Natural killer cell (primary cell): ENCODE measurements around the gene KIF6. TPM values are rescaled to one million over a fixed set of nuclear protein-coding genes. Genes with fewer than 3 reads are reported as not detected.
A peak's percentile ranks its signal among the peaks of the same experiment; 100 is the strongest.

Experiments
- ATAC-seq, 3 donors: fragments of 150-1000 bp in 2 of 3; fragments of 200-7000 bp in 1 of 3; cut with Tn5 transposase; 1 replicate in 1 of 3; 2 replicates in 2 of 3; pipeline ENCODE4 v1.10.0; 2021; ENCODE audit warnings: mild to moderate bottlenecking in 2 of 3, moderate library complexity in 2 of 3
- DNase-seq, 2 donors: peaks; one replicate each; pipeline versions ENCODE4 v3.0.0 to v3.0.0-alpha.2; 2013 to 2021; ENCODE audit warnings: mixed read lengths in 1 of 2
- H3K27ac ChIP-seq: one replicate; pipeline ENCODE4 v1.5.1; 2013; ENCODE audit warnings: mild to moderate bottlenecking, low read length
- H3K27me3 ChIP-seq: one replicate; pipeline ENCODE4 v1.6.1; 2013; ENCODE audit warnings: low read length; ENCODE audit not compliant: control insufficient read depth, insufficient read depth
- H3K36me3 ChIP-seq: one replicate; pipeline ENCODE4 v1.6.1; 2013; ENCODE audit warnings: low read length; ENCODE audit not compliant: control insufficient read depth, insufficient read depth
- H3K4me1 ChIP-seq: one replicate; pipeline ENCODE4 v1.6.1; 2013; ENCODE audit warnings: low read length; ENCODE audit not compliant: control insufficient read depth, insufficient read depth
- H3K4me3 ChIP-seq: one replicate; pipeline ENCODE4 v1.5.1; 2013; ENCODE audit warnings: low read length
- H3K9me3 ChIP-seq: one replicate; pipeline ENCODE4 v1.6.1; 2013; ENCODE audit warnings: low read length; ENCODE audit not compliant: control insufficient read depth, insufficient read depth
- H3K27ac Mint-ChIP-seq, 2 donors: one replicate each; pipeline ENCODE4 v1.8.0; 2022; ENCODE audit warnings: mild to moderate bottlenecking in 2 of 2, mixed read lengths in 2 of 2, moderate library complexity in 1 of 2
- H3K27me3 Mint-ChIP-seq, 2 donors: one replicate each; pipeline ENCODE4 v1.8.0; 2022; ENCODE audit warnings: low read depth in 2 of 2, mixed read lengths in 2 of 2
- H3K36me3 Mint-ChIP-seq: one replicate; pipeline ENCODE4 v1.8.0; 2022; ENCODE audit warnings: mixed read lengths
- H3K4me1 Mint-ChIP-seq, 2 donors: one replicate each; pipeline ENCODE4 v1.8.0; 2022; ENCODE audit warnings: mixed read lengths in 2 of 2
- H3K4me3 Mint-ChIP-seq: one replicate; pipeline ENCODE4 v1.8.0; 2022; ENCODE audit warnings: mild to moderate bottlenecking, moderate library complexity, mixed read lengths
- H3K9me3 Mint-ChIP-seq, 2 donors: one replicate each; pipeline ENCODE4 v1.8.0; 2022; ENCODE audit warnings: mixed read lengths in 2 of 2
- CTCF ChIP-seq: fragments of 200-600 bp; IDR thresholded peaks from one replicate; pipeline ENCODE4 v1.8.0; 2022; ENCODE audit warnings: antibody characterized with exemption
- WGBS: methylation state at CpG from one replicate; pipeline ENCODE4 v1.1.7; 2013; ENCODE audit warnings: missing lambda C conversion rate; ENCODE audit not compliant: insufficient coverage; 5-methylcytosine and 5-hydroxymethylcytosine counted together
- intact Hi-C: fragments of 100-400 bp; cut with micrococcal nuclease; formaldehyde crosslinking; loops from one replicate; pipeline ENCODE4 v1.14.2; 2022
- total RNA-seq, 4 donors: library from RNA; stranded (reverse); fragments of 120-200 nt in 1 of 4; gene quantifications; one replicate each; pipeline versions ENCODE4 v1.2.3 to v1.2.4, GENCODE V29; 2013 to 2022

The KIF6 gene
- total RNA-seq, 3 donors from 2014 or later (not counting 1 experiment from before 2014, with no cell fraction given), result not detected

DNA sequence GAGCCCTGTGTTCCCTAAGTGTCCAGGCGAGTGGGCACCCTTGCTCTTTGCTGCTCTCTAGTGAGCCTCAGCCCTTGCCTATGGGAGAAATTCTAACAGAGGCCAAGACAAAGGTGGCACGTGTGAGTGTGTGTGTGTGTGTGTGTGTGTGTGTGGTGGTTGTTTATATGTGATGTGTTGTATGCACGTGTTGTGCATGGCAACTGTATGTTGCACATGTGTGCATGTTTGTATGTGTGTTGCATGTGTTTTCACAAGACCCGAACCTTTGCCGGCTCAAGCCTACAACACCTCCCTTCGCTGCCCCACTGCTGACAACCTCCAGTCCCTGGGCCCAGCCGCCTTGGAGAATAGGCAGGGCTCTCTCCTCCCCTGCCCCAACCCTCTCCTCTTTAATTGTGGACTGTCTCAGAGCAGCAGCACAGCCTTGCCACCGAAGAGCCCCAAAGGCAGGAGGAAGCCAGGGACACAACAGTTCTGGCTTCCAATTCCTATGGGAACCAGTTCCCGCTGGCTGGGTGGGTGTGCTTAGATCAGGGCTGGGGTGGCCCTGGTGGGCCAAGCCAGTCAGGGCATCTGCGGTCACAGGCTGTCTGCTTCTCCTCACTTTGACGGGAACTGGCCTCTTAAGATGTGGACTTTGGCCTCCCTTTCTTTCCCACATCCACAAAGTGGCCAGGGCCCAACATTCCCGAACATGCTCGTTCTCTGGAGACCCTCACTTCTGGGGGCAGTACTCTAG lies 405.4 kb downstream of the KIF6 start:
- ATAC-seq, result no peak
- 77% methylated on average over 13 of the region's 13 CpGs for WGBS
- Mint-ChIP-seq H3K27me3 (peaks cover 0 to 7% of the 10 kb centered on the region in 2 donors), H3K27ac (no peak overlapping the region), H3K4me1 (peaks cover 0 to 12% of the 10 kb centered on the region in 2 donors), H3K9me3 (no peaks in the 10 kb centered on the region), H3K4me3 (no peak overlapping the region), H3K36me3 (no peaks in the 10 kb centered on the region)
- H3K27ac ChIP-seq, result no peak overlapping the region
- H3K27me3 ChIP-seq, result peaks cover 3% of the 10 kb centered on the region
- no peaks in the 10 kb centered on the region for H3K9me3 ChIP-seq
- peaks cover 2% of the 10 kb centered on the region for H3K4me1 ChIP-seq
- DNase-seq, result no peak
- no peaks in the 10 kb centered on the region for H3K36me3 ChIP-seq
- TF ChIP-seq CTCF, result no peak
- intact Hi-C loops, result no loop called here
- no peak overlapping the region for H3K4me3 ChIP-seq

DNA sequence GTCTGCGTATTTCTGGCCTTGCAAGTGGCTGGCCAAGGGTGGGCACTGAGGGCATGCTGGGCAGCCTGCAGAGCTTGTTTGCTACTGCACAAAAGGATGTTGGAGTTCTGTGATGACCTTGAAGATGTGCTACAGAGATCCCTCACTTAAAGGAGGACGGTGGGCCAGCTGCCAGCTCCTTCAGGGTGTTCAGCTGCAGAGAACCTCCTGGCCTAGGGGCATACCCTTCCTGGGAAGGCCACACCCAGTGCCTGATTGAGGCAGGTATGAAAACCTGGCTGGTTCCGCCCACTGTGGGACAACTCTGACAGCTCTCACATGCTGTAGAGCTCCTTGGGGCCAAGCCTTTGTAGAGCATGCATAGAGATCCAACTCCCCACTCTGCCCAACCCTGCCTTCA lies 408.0 kb downstream of the KIF6 start:
- no peaks in the 10 kb centered on the region for H3K36me3 Mint-ChIP-seq
- H3K4me3 Mint-ChIP-seq, result no peak overlapping the region
- H3K4me3 ChIP-seq, result no peak overlapping the region
- H3K27ac ChIP-seq, result no peak overlapping the region
- peaks cover 0 to 25% of the 10 kb centered on the region in 2 donors for H3K4me1 Mint-ChIP-seq
- WGBS, result 83% methylated on average over 3 of the region's 3 CpGs
- TF ChIP-seq CTCF, result no peak
- H3K9me3 Mint-ChIP-seq, result no peaks in the 10 kb centered on the region
- H3K4me1 ChIP-seq, result peaks cover 25% of the 10 kb centered on the region
- H3K27me3 Mint-ChIP-seq, result peaks cover under 1 to 25% of the 10 kb centered on the region in 2 donors
- peaks cover 19% of the 10 kb centered on the region for H3K27me3 ChIP-seq
- H3K27ac Mint-ChIP-seq, result no peak overlapping the region
- DNase-seq, result no peak
- H3K9me3 ChIP-seq, result no peaks in the 10 kb centered on the region
- ATAC-seq, result no peak
- H3K36me3 ChIP-seq, result no peaks in the 10 kb centered on the region
- intact Hi-C loops, result no loop called here

GRCh38 chr6:39314273-39314795 lies 410.9 kb downstream of the KIF6 start, which contains the start of gene KCNK17:
Gene KCNK17 (minus strand): TSS chr6:39314419. CDS start chr6:39314320, 99 bp downstream.
- H3K27me3 Mint-ChIP-seq, result peaks cover 15 to 39% of the 10 kb centered on the region in 2 donors
- 3% methylated on average over 28 of the region's 28 CpGs for WGBS
- H3K4me3 ChIP-seq, result peak within 1 kb of the TSS; percentile 28

More at GRCh38 chr6:39314273-39314795, 410.9 kb downstream of the KIF6 start, which contains the start of gene KCNK17:
- H3K9me3 ChIP-seq, result no peaks in the 10 kb centered on the region
- no peak for ATAC-seq
- H3K27ac ChIP-seq, result no peak within 1 kb of the TSS
- H3K36me3 ChIP-seq, result no peaks in the 10 kb centered on the region
- intact Hi-C loops, result no loop called here
- peaks cover 25% of the 10 kb centered on the region for H3K4me1 ChIP-seq
- H3K27me3 ChIP-seq, result peaks cover 19% of the 10 kb centered on the region
- H3K9me3 Mint-ChIP-seq, result no peaks in the 10 kb centered on the region
- H3K4me1 Mint-ChIP-seq, result peaks cover 5 to 34% of the 10 kb centered on the region in 2 donors
- DNase-seq, result no peak
- no peaks in the 10 kb centered on the region for H3K36me3 Mint-ChIP-seq
- H3K4me3 Mint-ChIP-seq, result peak within 1 kb of the TSS; percentile 49
- TF ChIP-seq CTCF, result no peak
- no peak within 1 kb of the TSS for H3K27ac Mint-ChIP-seq
